Measurements from ENCODE around the gene ZNF804A.

DNA sequence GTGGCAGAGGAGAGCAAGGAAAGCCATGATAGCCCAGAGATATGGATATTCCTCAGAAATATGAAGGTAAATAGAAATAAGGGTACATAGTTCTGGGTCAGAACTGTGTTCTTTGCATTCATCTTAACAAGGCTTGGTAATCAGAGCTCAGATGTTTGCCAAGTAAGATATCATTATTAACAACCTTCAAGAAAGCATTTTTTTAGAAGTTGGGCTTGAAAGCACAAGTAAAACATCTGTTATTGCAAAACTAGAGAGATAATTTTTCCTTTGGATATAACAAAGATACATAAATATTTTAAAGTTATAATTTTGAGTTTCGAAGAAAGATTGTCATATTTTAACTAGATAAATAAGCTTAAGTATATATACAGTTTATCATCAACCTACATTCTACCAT, 171.4 kb downstream of the ZNF804A start:
- TF ChIP-seq, protein P1, sequence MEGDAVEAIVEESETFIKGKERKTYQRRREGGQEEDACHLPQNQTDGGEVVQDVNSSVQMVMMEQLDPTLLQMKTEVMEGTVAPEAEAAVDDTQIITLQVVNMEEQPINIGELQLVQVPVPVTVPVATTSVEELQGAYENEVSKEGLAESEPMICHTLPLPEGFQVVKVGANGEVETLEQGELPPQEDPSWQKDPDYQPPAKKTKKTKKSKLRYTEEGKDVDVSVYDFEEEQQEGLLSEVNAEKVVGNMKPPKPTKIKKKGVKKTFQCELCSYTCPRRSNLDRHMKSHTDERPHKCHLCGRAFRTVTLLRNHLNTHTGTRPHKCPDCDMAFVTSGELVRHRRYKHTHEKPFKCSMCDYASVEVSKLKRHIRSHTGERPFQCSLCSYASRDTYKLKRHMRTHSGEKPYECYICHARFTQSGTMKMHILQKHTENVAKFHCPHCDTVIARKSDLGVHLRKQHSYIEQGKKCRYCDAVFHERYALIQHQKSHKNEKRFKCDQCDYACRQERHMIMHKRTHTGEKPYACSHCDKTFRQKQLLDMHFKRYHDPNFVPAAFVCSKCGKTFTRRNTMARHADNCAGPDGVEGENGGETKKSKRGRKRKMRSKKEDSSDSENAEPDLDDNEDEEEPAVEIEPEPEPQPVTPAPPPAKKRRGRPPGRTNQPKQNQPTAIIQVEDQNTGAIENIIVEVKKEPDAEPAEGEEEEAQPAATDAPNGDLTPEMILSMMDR (IDR thresholded peaks at IDR 0.05), result no peak
- TF ChIP-seq POLR2A (IDR thresholded peaks at IDR 0.05), result no peak
